ENCODE results near the gene THSD4. TPM values are rescaled to one million over a fixed set of nuclear protein-coding genes. Genes with fewer than 3 reads are reported as not detected.

The THSD4 gene
- total and polyA plus RNA-seq, 2 of the 8 experiments (the other 6 are each of a cell fraction or from before 2014, with no cell fraction given) = 2.5 to 6.2 TPM

DNA sequence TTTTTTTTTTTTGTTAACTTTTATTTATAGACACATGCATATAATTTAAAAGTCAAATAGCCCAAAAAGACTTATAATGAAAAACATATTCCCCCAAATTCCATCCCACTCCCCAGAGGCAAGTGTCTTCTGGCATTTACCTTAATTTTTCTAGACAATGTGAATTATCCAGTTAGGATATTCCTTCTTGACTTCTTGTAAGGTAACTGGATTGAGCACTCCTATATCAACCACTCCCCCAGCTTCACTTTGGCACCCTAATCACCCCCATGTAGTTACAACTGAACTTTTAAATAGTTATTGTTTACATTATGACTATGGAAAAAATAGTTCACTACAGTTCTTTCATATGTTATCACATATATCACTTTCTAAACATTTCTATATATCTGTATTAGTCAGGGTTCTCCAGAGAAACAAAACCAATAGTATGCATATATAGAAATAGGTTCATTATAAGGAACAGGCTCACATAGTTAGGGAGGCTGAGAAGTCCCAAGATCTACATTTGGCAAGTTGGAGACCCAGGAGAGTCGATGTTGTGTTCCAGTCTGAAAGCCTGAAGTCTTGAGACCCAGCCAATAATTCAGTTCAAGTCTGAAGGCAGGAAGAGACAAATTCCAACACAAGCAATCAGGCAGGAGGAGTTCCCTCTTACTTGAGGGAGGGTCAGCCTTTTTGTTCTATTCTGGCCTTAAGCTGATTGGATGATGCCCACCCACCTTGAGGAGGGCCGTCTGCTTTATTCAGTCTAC is 175.8 kb downstream of the THSD4 start:
- H3K36me3 ChIP-seq (ENCODE audit: control insufficient read depth in 2 of 4, insufficient read depth in 4 of 4, low read length in 3 of 4) = no peaks in the 10 kb centered on the region
- no peak overlapping the region for H3K27ac ChIP-seq (ENCODE audit: low read depth, low read length)
- DNase-seq (ENCODE audit: low read depth in 1 of 2, low spot score in 2 of 2) = no peak
- no peak overlapping the region for H2AK5ac ChIP-seq (ENCODE audit: low read depth, low read length)
- H3K4ac ChIP-seq (replicated peaks; ENCODE audit: insufficient read length, low read depth, low read length) = no peak overlapping the region
- H3K9me3 ChIP-seq (ENCODE audit: insufficient read depth in 2 of 2, low read depth in 1 of 2, low read length in 1 of 2) = no peaks in the 10 kb centered on the region; a peak in 1 of 4 replicates
- H3K9ac ChIP-seq (replicated peaks in 1 of 4; ENCODE audit: extremely low read depth in 1 of 4, low read depth in 3 of 4, low read length in 3 of 4) = no peak overlapping the region
- no peak for FAIRE-seq
- H3K23ac ChIP-seq (ENCODE audit: insufficient read length) = no peak overlapping the region
- H2BK15ac ChIP-seq (ENCODE audit: low read length) = no peak overlapping the region
- H3K4me3 ChIP-seq (ENCODE audit: extremely low read depth in 1 of 4, insufficient read depth in 2 of 4, low read depth in 3 of 4, low read length in 4 of 4) = no peak overlapping the region
- no peak overlapping the region for H4K5ac ChIP-seq (ENCODE audit: insufficient read length, low read depth, low read length)
- no peaks in the 10 kb centered on the region for H3K4me1 ChIP-seq (replicated peaks in 1 of 4; ENCODE audit: control insufficient read depth in 3 of 4, insufficient read depth in 4 of 4, low read length in 3 of 4)
- H3K23me2 ChIP-seq (ENCODE audit: low read depth, low read length) = no peaks in the 10 kb centered on the region
- no peak overlapping the region for H3K56ac ChIP-seq (replicated peaks; ENCODE audit: insufficient read length, low read depth, low read length)
- H3K14ac ChIP-seq (ENCODE audit: insufficient read length) = no peak overlapping the region
- no peak overlapping the region for H4K8ac ChIP-seq (ENCODE audit: extremely low read depth, insufficient read depth, low read length)
- no peak overlapping the region for H2BK120ac ChIP-seq (replicated peaks; ENCODE audit: low read depth, low read length)
- H3K79me2 ChIP-seq (ENCODE audit: control insufficient read depth in 1 of 2, insufficient read depth in 2 of 2, low read length in 2 of 2) = no peaks in the 10 kb centered on the region
- no peaks in the 10 kb centered on the region for H3K79me1 ChIP-seq (ENCODE audit: low read depth, low read length)
- no peak overlapping the region for H3K4me2 ChIP-seq (ENCODE audit: insufficient read depth in 1 of 2, low read depth in 2 of 2, low read length in 2 of 2)
- POLR2A ChIA-PET (ENCODE audit: partially characterized antibody) = no interaction called here
- H2BK20ac ChIP-seq (ENCODE audit: low read length) = no peak overlapping the region
- no peaks in the 10 kb centered on the region for H3K27me3 ChIP-seq (replicated peaks in 1 of 4; ENCODE audit: control insufficient read depth in 3 of 4, extremely low read depth in 1 of 4, insufficient read depth in 3 of 4, low read length in 3 of 4)
- CTCF ChIA-PET (ENCODE audit: partially characterized antibody) = interaction anchor here (0.7 kb wide), 1 partner anchor 170 kb away, joined by 3 read pairs; no protein-coding TSS in a partner anchor
- no peak overlapping the region for H2BK5ac ChIP-seq (ENCODE audit: low read depth, low read length)
- H3K18ac ChIP-seq (ENCODE audit: extremely low read depth, low read length) = no peak overlapping the region
- whole genome bisulfite sequencing, 2 experiments (ENCODE audit: extremely low coverage in 1 of 2, insufficient coverage in 1 of 2, insufficient read length in 1 of 2, insufficient replicate concordance in 2 of 2, low coverage in 1 of 2, low lambda C conversion rate in 2 of 2, missing lambda C conversion rate in 1 of 2) = 80% methylated on average over 2 of the region's 2 CpGs; no CpG with 5 or more reads in 1 of the 2 experiments
- no peak overlapping the region for H4K91ac ChIP-seq (replicated peaks; ENCODE audit: insufficient read length, low read length)
- H2AFZ ChIP-seq (ENCODE audit: low read length) = no peak overlapping the region
- no peak overlapping the region for H2BK12ac ChIP-seq (ENCODE audit: low read depth, low read length)
- H4K20me1 ChIP-seq (replicated peaks in 1 of 2; ENCODE audit: control insufficient read depth in 1 of 2, insufficient read depth in 2 of 2, low read length in 2 of 2) = no peaks in the 10 kb centered on the region
- no peak for TF ChIP-seq ZNF274 (IDR thresholded peaks at IDR 0.05; ENCODE audit: borderline replicate concordance, extremely low read depth, low read length)
- TF ChIP-seq JUN (IDR thresholded peaks at IDR 0.05; ENCODE audit: low read depth, low read length) = no peak
- TF ChIP-seq SP1 (IDR thresholded peaks at IDR 0.05; ENCODE audit: low read depth, low read length) = no peak
- no peak for TF ChIP-seq RBBP5 (IDR thresholded peaks at IDR 0.05; ENCODE audit: borderline replicate concordance, low read depth, low read length)
- TF ChIP-seq CEBPB (IDR thresholded peaks at IDR 0.05; ENCODE audit: low read depth, low read length) = no peak
- TF ChIP-seq SAP30 (IDR thresholded peaks at IDR 0.05; ENCODE audit: insufficient read depth, insufficient replicate concordance, low read length) = no peak
- TF ChIP-seq SIRT6 (IDR thresholded peaks at IDR 0.05; ENCODE audit: low read length) = no peak
- TF ChIP-seq BACH1 (IDR thresholded peaks at IDR 0.05; ENCODE audit: low read length) = no peak
- TF ChIP-seq CBX5 (IDR thresholded peaks at IDR 0.05; ENCODE audit: low read depth, low read length) = no peak
- no peak for TF ChIP-seq SRF (IDR thresholded peaks at IDR 0.05; ENCODE audit: low read depth, low read length)
- no peak for TF ChIP-seq FOSL1 (IDR thresholded peaks at IDR 0.05; ENCODE audit: insufficient read depth, low read depth, low read length)
- no peak for TF ChIP-seq SP2 (IDR thresholded peaks at IDR 0.05; ENCODE audit: low read length)
- no peak for TF ChIP-seq ASH2L (IDR thresholded peaks at IDR 0.05; ENCODE audit: low read length)
- TF ChIP-seq BRCA1 (IDR thresholded peaks at IDR 0.05; ENCODE audit: low read depth, low read length) = no peak

Measured in H1 (cell line).